ENCODE measurements around the gene ABCA5.

- TF ChIP-seq, protein P1, sequence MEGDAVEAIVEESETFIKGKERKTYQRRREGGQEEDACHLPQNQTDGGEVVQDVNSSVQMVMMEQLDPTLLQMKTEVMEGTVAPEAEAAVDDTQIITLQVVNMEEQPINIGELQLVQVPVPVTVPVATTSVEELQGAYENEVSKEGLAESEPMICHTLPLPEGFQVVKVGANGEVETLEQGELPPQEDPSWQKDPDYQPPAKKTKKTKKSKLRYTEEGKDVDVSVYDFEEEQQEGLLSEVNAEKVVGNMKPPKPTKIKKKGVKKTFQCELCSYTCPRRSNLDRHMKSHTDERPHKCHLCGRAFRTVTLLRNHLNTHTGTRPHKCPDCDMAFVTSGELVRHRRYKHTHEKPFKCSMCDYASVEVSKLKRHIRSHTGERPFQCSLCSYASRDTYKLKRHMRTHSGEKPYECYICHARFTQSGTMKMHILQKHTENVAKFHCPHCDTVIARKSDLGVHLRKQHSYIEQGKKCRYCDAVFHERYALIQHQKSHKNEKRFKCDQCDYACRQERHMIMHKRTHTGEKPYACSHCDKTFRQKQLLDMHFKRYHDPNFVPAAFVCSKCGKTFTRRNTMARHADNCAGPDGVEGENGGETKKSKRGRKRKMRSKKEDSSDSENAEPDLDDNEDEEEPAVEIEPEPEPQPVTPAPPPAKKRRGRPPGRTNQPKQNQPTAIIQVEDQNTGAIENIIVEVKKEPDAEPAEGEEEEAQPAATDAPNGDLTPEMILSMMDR (IDR thresholded peaks at IDR 0.05) = no peak
- no peak for TF ChIP-seq POLR2AphosphoS5 (IDR thresholded peaks at IDR 0.05)
These were observed 34.2 kb upstream of the ABCA5 start for GRCh38 chr17:69361156-69361555.

Data from upper lobe of left lung (tissue), 4 donors.